ENCODE data around the gene KCNQ5.

Gene KCNQ5

GRCh38 chr6:73049971-73050594 is 428.2 kb downstream of the KCNQ5 start:
- TF ChIP-seq CTCF (IDR thresholded peaks at IDR 0.05): no peak
- H3K4me3 Mint-ChIP-seq: no peak overlapping the region
- DNase-seq: no peak
- no peaks in the 10 kb centered on the region for H3K9me3 Mint-ChIP-seq
- no peak overlapping the region for H3K27ac Mint-ChIP-seq
- H3K27me3 Mint-ChIP-seq (ENCODE audit: low read depth, poor library complexity): peaks cover 5% of the 10 kb centered on the region
- H3K4me1 Mint-ChIP-seq: peaks cover 20% of the 10 kb centered on the region
- H3K36me3 Mint-ChIP-seq (ENCODE audit: low read depth): no peaks in the 10 kb centered on the region

GRCh38 chr6:73050706-73051105 is 428.8 kb downstream of the KCNQ5 start:
- Mint-ChIP-seq H3K9me3 (no peaks in the 10 kb centered on the region), H3K36me3 (ENCODE audit: low read depth) (no peaks in the 10 kb centered on the region), H3K4me3 (no peak overlapping the region), H3K4me1 (peaks cover 14% of the 10 kb centered on the region), H3K27me3 (ENCODE audit: low read depth, poor library complexity) (peaks cover 5% of the 10 kb centered on the region), H3K27ac (no peak overlapping the region)
- no peak for TF ChIP-seq CTCF (IDR thresholded peaks at IDR 0.05)
- no peak for DNase-seq

GRCh38 chr6:73051147-73051546 is 429.3 kb downstream of the KCNQ5 start:
- Mint-ChIP-seq H3K36me3 (ENCODE audit: low read depth) (no peaks in the 10 kb centered on the region), H3K4me1 (peaks cover 10% of the 10 kb centered on the region), H3K9me3 (no peaks in the 10 kb centered on the region), H3K27me3 (ENCODE audit: low read depth, poor library complexity) (peaks cover 5% of the 10 kb centered on the region), H3K4me3 (no peak overlapping the region), H3K27ac (no peak overlapping the region)
- TF ChIP-seq CTCF (IDR thresholded peaks at IDR 0.05): no peak
- DNase-seq: no peak

GRCh38 chr6:73054958-73055357 is 433.1 kb downstream of the KCNQ5 start:
- no peak for DNase-seq
- TF ChIP-seq CTCF (IDR thresholded peaks at IDR 0.05): no peak
- Mint-ChIP-seq H3K36me3 (ENCODE audit: low read depth) (peaks cover 6% of the 10 kb centered on the region), H3K27ac (no peak overlapping the region), H3K9me3 (peaks cover 4% of the 10 kb centered on the region), H3K4me3 (no peak overlapping the region), H3K27me3 (ENCODE audit: low read depth, poor library complexity) (peaks cover 5% of the 10 kb centered on the region), H3K4me1 (peaks cover under 1% of the 10 kb centered on the region)

GRCh38 chr6:73058736-73059135 is 436.9 kb downstream of the KCNQ5 start:
- Mint-ChIP-seq H3K36me3 (ENCODE audit: low read depth) (peaks cover 6% of the 10 kb centered on the region), H3K27ac (peak overlapping the region; percentile 66), H3K4me3 (no peak overlapping the region), H3K27me3 (ENCODE audit: low read depth, poor library complexity) (peaks cover 3% of the 10 kb centered on the region), H3K9me3 (peaks cover 4% of the 10 kb centered on the region), H3K4me1 (peaks cover 6% of the 10 kb centered on the region)
- no peak for TF ChIP-seq CTCF (IDR thresholded peaks at IDR 0.05)
- no peak for DNase-seq

GRCh38 chr6:73062130-73062529 is 440.3 kb downstream of the KCNQ5 start:
- peaks cover 3% of the 10 kb centered on the region for H3K27me3 Mint-ChIP-seq (ENCODE audit: low read depth, poor library complexity)
- no peak overlapping the region for H3K27ac Mint-ChIP-seq
- H3K4me1 Mint-ChIP-seq: peaks cover 17% of the 10 kb centered on the region
- DNase-seq: no peak
- H3K36me3 Mint-ChIP-seq (ENCODE audit: low read depth): peaks cover 6% of the 10 kb centered on the region
- no peak for TF ChIP-seq CTCF (IDR thresholded peaks at IDR 0.05)
- H3K9me3 Mint-ChIP-seq: peaks cover 9% of the 10 kb centered on the region
- H3K4me3 Mint-ChIP-seq: no peak overlapping the region
